ENCODE data around the gene AP2M1.

AP2M1 gene

GRCh38 chr3:184177767-184178306, 3.2 kb downstream of the AP2M1 start:
- in situ Hi-C loops (cut with MboI; ENCODE audit: low sequenced_read_pairs) = no loop called here

GRCh38 chr3:184178521-184179138, 4.0 kb downstream of the AP2M1 start:
- in situ Hi-C loops (cut with MboI; ENCODE audit: low sequenced_read_pairs) = no loop called here

- in situ Hi-C loops (cut with MboI; ENCODE audit: low sequenced_read_pairs) = no loop called here
Observed at GRCh38 chr3:184180165-184180564, 5.5 kb downstream of the AP2M1 start.

- in situ Hi-C loops (cut with MboI; ENCODE audit: low sequenced_read_pairs) = no loop called here
Observed at GRCh38 chr3:184181596-184181995, 6.9 kb downstream of the AP2M1 start.

- in situ Hi-C loops (cut with MboI; ENCODE audit: low sequenced_read_pairs) = no loop called here
Observed at GRCh38 chr3:184183679-184184078, 9.0 kb downstream of the AP2M1 start.

- in situ Hi-C loops (cut with MboI; ENCODE audit: low sequenced_read_pairs) = no loop called here
Observed at GRCh38 chr3:184184546-184185230, 10.0 kb downstream of the AP2M1 start.

- in situ Hi-C loops (cut with MboI; ENCODE audit: low sequenced_read_pairs) = no loop called here
Observed at GRCh38 chr3:184185461-184186183, 11.0 kb downstream of the AP2M1 start.

- in situ Hi-C loops (cut with MboI; ENCODE audit: low sequenced_read_pairs) = no loop called here
Observed at GRCh38 chr3:184186184-184186901, 11.7 kb downstream of the AP2M1 start, which contains the start of gene ABCF3. Gene ABCF3, plus strand, starts transcription at chr3:184186199. Its CDS starts 9 bp downstream, at chr3:184186208.

GRCh38 chr3:184186902-184187207, 12.2 kb downstream of the AP2M1 start:
- in situ Hi-C loops (cut with MboI; ENCODE audit: low sequenced_read_pairs) = no loop called here

GRCh38 chr3:184188080-184188479, 13.4 kb downstream of the AP2M1 start:
- in situ Hi-C loops (cut with MboI; ENCODE audit: low sequenced_read_pairs) = no loop called here

- in situ Hi-C loops (cut with MboI; ENCODE audit: low sequenced_read_pairs) = no loop called here
Observed at GRCh38 chr3:184189421-184189820, 14.8 kb downstream of the AP2M1 start.

GRCh38 chr3:184192889-184193288, 18.2 kb downstream of the AP2M1 start:
- in situ Hi-C loops (cut with MboI; ENCODE audit: low sequenced_read_pairs) = no loop called here

- in situ Hi-C loops (cut with MboI; ENCODE audit: low sequenced_read_pairs) = no loop called here
Observed at GRCh38 chr3:184193991-184194539, 19.4 kb downstream of the AP2M1 start.

GRCh38 chr3:184196536-184196935, 21.9 kb downstream of the AP2M1 start:
- in situ Hi-C loops (cut with MboI; ENCODE audit: low sequenced_read_pairs) = no loop called here

GRCh38 chr3:184198509-184198908, 23.9 kb downstream of the AP2M1 start:
- in situ Hi-C loops (cut with MboI; ENCODE audit: low sequenced_read_pairs) = no loop called here

- in situ Hi-C loops (cut with MboI; ENCODE audit: low sequenced_read_pairs) = no loop called here
Observed at GRCh38 chr3:184200825-184201224, 26.2 kb downstream of the AP2M1 start.

- in situ Hi-C loops (cut with MboI; ENCODE audit: low sequenced_read_pairs) = no loop called here
Observed at GRCh38 chr3:184203526-184203925, 28.9 kb downstream of the AP2M1 start.

- in situ Hi-C loops (cut with MboI; ENCODE audit: low sequenced_read_pairs) = no loop called here
Observed at GRCh38 chr3:184209146-184209923, 34.7 kb downstream of the AP2M1 start.

GRCh38 chr3:184211297-184211696, 36.6 kb downstream of the AP2M1 start:
- in situ Hi-C loops (cut with MboI; ENCODE audit: low sequenced_read_pairs) = no loop called here

- in situ Hi-C loops (cut with MboI; ENCODE audit: low sequenced_read_pairs) = no loop called here
Observed at GRCh38 chr3:184211718-184212117, 37.1 kb downstream of the AP2M1 start.

All from HL-60/S4 (cell line).